GM18507 (cell line): ENCODE results near the gene ITK.
"Not testable (repeated sequence)": the region's sequence is repeated elsewhere in the genome, so short reads cannot be mapped to it uniquely, and the experiment has no call there.

Experiments
- DNase-seq: peaks from one replicate; pipeline ENCODE4 v3.0.0; 2011; ENCODE audit warnings: low read depth; ENCODE audit not compliant: insufficient read length; ENCODE audit errors: extremely low spot score
- FAIRE-seq: peaks from 2 replicates; lab custom pipeline; 2011; peaks lifted over from hg19 to GRCh38; lab: Jason Lieb, UNC

ITK gene

DNA sequence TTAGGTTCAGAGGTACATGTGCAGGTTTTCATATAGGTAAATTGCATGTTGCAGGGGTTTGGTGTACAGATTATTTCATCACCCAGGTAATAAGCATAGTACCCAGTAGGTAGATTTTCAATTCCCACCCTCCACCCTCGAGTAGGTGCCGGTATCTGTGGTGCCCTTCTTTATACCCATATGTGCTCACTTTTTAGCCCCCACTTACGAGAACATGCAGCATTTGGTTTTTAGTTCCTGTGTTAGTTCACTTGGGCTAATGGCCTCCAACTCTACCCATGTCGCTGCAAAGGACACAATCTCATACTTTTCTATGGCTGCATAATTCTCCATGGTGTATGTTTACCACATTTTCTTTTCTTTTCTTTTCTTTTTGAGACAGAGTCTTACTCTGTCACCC lies 21.2 kb downstream of the ITK start:
- FAIRE-seq (no peak), DNase-seq (no peak)

DNA sequence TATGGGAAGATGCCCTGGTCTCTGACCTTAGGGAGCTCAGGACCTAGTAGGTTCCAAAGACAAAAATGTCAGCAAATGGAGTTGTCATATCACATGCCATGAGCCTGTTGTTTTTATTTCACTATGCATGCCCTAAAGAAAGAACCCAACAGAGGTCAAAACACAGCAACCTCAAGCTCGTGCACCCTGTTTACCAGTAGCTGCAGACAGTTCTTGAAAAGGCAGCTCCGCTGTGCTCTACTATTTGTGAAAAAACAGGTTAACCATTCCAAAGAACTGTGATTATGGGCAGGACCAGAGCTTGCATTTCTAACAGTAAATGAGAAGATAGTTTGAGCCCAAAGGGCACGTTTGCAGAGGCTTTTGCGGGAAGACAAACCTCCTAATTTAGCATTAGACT lies 22.8 kb downstream of the ITK start:
- DNase-seq, result no peak
- no peak for FAIRE-seq

DNA sequence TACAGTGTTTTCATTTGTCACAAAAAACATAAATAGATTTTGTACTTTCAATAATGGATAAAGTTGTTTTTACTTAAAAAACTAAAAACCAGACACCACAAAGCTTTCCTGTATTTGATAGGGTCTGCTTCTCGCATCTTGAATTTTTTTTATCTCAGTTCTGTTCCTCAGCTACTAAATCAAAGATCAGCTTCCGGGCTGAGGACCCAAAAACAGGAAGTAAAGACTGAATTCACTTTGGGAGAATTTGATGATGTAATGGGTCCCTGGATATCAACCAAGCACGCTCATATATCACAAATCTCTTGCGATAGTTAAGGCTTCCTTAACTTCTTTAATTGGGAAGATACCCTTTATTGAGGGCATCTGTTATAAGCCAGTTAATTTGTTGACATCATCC lies 24.1 kb downstream of the ITK start:
- DNase-seq (no peak), FAIRE-seq (no peak)

DNA sequence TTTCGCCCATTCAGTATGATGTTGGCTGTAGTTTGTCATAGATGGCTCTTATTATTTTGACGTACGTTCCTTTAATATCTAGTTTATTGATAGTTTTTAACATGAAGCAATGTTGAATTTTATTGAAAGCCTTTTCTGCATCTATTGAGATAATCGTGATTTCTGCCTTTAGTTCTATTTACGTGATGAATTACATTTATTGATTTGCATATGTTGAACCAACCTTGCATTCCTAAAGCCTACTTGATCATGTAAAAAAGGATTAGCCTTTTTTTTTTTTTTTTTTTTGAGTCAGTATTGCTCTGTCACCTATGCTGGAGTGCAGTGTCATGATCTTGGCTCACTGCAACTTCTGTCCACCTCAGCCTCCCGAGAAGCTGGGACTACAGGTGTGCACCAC lies 25.1 kb downstream of the ITK start:
- no peak for DNase-seq
- no peak for FAIRE-seq

DNA sequence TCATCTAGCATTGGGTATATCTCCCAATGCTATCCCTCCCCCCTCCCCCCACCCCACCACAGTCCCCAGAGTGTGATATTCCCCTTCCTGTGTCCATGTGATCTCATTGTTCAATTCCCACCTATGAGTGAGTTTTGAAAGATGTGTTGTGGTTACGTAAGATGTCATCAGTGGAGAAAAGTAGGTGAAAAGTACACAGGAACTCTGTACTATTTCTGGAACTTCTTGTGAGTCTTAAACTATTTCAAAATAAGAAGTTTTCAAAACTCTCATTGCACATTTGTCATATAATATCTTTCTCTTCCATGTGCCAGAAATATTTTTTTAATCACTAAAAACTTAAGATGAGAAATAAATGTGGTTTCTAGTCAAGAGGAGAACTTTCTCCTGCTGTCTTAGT lies 30.0 kb downstream of the ITK start:
- FAIRE-seq, DNase-seq: not testable (repeated sequence)

DNA sequence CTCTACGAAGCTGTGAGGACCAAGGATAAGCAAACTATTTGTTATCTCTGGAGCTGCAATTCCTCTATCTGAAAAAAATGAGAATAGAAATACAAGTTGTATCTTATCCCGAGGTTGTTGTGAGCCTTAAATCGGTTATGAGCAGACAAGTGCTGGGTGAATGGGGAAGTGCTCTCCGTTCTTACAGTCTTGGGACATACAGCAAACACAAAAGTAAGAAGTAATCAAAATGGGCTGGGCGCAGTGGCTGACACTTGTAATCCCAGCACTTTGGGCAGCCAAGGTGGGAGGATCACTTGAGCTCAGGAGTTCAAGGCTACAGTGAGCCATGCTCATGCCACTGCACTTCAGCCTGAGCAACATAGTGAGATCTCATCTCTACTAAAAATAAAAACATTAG lies 31.7 kb downstream of the ITK start:
- DNase-seq (no peak), FAIRE-seq (peak; percentile 31)

DNA sequence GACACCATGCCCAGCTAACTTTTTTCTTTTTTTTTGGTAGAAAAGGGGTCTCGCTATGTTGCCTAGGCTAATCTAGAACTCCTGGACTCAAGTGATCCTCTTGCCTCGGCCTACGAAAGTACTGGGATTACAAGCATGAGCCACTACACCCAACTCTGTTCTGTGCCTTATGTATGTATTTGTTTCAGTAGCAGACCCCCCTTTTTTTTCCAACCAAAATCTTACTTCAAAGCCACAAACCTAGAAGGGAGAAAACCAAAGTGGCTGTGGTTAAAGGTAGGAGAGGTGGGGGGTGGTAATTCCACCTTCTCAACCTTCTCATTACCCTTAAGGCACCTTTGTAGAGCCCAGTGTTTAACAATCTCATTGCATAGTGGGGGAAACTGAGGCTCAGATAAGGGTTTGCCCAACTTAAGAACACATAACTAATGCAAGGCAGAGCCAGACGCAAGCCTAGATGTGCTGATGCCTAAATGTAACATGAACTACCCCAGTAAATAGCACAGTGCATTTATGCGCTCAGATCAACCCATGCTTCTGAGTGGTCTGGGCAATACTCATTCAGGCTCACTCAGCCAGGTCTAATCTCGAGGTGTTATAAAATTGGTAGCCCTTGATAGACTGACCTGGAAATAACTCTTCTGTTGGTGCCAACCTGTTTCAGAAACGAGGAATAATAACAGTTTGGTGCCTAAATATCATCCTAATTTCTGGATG lies 33.0 kb downstream of the ITK start:
- DNase-seq, result no peak
- FAIRE-seq, result peak; percentile 56

DNA sequence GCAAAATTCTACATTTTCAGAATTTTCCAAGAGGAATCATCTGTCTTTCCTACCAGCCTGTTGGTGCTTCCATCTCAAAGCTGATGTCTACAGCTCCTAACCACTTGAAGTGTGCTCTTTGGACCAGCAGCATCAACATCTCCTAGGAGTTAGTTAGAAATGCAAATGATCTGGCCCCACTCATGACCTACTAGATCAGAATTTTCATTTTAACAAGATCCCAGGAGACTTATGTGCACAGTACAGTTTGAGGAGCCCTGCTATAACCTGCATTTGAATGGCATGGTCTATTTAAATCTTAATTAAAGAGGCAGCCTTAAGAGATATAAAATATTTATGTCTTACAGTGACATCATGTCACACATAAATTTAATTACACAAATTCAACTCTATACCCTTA lies 33.8 kb downstream of the ITK start:
- DNase-seq (no peak), FAIRE-seq (peak; percentile 60)

DNA sequence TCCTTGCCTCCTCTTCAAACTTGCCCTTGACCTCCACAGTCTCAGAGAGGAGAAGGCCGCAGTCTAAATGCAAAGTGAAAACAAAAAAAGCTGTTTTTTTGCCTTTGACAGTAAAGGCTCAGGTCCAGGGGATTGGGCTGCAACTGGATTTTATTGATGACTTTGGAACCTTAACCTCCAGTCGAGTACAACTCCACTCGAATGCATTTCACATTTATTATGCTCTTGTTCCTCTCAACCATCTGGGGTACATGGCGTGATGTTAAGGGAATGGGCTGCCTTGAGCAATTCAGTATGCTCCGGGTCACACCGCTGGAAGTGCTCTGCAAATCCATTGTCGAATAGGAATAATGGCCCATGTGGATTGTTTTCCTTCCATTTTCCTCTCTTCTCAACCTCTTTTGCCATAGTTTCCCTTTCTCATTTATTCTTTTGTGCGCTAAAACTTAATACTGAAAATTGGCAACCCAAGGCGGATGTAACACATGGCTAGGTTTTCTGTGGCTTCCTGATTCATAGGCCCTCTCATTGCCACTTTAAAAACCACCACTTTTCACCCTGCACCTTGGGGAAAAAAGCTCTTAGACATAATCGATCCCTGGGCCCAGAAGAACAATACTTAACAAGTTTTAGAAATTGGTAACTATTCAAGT lies 34.3 kb downstream of the ITK start:
- FAIRE-seq (peak; percentile 94), DNase-seq (no peak)

DNA sequence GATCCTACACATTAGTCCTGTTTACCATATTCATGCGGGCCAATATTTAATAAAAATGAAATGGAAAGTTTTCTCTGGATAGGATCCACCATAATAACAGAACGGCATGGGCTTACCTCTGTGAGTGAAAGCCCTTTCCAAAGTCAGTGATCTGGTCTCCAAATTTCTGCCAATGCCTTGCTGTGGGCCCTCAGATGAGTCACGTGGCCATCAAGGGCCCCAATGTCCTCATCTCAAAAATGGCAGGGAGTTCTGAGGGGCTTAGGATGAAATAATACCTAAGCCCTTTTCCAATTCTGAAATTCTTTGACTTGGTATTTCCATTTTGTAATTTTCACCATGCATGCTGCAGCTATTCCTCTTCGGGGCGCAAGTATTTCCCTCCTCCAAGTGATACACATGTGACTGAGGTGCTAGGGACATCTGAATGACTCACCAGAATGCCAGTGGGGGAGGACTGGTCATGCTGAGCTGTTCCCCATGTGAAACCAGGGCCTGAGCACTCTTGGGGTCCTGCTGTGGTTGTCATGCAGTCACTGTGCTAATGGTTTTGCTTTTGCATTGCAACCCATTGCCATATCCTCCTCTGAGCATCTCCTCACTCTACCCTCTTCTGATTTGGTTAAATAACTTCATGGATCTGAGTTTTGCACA lies 35.0 kb downstream of the ITK start:
- DNase-seq, result no peak
- no peak for FAIRE-seq

DNA sequence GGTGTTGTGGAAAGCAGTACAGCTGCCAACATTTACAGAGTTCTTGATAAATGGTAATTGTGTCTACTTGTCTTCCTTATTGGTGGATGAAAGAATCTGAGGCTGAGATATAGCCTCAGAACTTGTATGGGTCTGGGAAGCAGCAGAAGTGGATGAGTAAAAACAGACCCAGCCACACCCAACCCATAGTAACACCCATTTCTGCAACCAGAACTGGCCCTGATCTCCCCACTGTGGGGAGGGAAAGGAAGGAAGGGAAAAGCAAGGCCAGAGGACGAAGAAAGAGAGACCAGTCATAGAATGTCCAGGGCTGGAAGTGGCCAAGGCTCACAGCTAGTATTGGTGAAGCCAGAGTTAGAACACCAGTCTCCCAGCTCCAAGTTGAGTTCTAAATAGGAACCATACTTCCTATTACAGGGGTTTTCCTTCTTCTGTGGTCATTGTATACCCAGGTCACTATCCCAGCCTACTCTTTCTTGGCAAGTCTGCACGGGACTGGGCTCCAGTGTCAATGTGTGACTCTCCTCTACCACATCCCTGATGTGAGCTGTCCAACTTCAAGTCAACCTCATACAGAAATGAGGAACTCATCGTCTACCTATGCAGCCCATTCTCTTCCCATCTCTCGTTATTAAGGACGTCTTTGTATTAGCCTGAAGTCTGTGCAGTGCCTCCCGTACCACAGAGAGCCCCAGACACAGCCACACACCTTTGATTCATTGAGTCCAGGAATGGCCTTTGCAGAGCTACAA lies 35.9 kb downstream of the ITK start:
- FAIRE-seq (peak; percentile 70), DNase-seq (no peak)

DNA sequence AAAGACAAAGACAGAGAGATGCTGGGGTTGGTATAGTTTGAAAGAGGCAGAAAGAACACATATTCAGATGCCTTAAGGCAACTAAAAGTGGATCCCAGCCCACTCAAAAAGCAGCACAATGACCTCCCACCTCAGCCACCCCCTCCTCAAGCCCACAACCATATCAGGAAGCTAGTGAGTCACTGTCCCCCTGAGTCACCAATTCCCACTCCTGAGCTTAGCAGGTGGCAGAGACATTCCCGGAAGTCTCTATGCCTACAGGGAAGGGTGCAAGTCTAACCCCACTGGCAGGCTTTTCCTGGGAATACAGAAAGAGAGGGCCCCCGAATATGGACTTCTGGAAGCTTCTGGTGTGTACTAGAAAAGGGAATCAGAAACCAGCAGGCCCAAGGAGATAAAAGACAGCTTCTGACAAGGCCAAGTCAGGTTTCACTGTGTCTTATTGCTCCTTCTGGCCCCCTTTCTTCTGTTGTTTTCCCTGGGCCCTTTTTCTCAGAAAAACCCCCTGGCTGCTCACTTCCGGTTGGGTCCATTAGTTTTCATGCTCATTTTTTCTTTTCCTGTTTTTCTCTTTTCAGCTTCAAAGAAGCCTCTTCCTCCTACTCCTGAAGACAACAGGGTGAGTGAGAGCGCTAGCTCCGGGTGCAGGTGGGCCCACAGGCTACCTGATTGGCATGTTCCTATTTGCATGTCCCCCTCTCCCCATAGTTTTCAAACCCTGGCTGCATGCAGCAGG lies 36.8 kb downstream of the ITK start:
- peak; percentile 58 for FAIRE-seq

DNA sequence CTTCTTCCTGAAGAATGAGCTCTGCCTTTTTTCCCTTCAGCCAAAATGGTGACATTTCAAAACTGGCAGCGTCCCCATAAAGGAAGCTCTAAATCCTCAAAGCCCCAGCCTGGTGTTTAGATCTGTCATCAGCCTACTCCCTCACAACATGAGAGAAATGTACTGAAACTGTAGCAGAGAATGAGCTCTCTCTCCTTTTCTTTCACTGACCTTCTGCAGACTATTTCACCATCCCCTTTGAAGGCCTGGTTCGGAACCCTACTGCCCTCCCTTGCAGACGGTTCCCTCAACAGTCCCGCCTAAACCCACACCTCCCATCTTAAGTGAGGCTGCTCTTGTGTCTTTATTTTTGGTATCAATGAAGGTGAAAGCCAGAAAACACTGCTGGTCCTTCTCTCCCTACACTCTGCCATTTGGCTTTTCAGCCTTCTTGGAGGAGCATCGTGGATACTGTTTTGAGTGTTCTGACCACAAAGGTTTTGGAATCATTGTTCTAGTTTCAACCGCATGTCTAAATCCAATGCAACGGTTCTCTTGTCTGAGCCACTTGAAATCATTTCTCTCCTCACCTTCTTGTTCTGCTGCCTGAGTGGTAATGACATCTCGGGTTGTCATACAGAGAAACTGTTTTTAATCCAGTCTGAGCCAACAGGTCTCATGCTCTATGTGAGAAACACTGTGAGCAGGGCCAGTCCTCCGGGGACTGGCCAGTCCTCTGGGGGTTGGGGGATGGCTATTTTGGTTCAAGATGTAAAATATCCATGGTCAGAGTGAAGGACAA lies 39.0 kb downstream of the ITK start:
- FAIRE-seq (peak; percentile 88), DNase-seq (no peak)

More for the DNA sequence above, 36.8 kb downstream of the ITK start:
- DNase-seq, result no peak

DNA sequence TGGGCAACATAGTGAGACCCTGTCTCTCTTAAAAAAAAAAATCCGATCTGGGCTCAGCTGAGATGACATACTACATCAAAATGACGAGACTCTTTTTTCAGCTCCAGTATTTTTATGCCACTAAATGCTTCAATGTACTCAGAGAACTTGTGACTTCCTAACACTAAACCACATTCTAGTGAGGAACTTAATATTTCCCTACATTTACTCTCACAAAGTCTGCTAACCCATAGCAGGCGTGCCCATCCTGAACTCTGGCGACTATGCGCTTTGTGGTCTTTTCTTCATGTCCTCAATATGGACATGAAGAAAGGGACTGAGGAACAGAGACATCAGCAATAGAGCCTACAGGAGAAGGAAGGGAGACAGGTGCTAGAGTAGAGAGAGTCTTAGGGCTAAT lies 41.3 kb downstream of the ITK start:
- DNase-seq (no peak), FAIRE-seq (peak; percentile 18)

DNA sequence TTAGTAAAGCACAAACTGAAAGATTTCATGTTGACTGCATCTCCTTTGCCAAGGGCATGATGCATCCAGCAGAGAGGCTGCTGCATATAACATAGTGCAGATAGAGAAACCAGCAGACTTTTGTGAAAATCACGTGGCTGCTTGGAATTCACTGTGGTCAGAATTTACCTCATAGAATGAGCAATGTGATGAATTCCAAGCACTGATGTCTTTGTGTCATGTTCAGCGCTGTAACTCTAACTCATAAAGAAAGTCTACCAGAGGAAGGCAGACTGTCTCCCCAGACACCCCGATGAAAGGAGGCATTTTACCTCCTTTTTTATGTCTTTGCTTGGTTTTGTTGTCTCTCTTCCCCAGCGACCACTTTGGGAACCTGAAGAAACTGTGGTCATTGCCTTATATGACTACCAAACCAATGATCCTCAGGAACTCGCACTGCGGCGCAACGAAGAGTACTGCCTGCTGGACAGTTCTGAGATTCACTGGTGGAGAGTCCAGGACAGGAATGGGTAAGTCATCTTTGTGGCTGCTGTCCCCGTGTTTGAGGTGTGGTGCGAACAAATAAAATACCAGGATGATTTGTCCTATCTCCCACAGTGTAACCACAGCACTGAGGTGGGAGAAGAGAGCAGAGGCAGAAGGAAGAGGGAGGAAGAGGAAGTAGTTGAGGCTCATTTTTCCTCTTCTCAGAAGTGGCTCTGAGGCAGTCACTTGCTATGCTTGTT lies 42.0 kb downstream of the ITK start:
- DNase-seq, result no peak

DNA sequence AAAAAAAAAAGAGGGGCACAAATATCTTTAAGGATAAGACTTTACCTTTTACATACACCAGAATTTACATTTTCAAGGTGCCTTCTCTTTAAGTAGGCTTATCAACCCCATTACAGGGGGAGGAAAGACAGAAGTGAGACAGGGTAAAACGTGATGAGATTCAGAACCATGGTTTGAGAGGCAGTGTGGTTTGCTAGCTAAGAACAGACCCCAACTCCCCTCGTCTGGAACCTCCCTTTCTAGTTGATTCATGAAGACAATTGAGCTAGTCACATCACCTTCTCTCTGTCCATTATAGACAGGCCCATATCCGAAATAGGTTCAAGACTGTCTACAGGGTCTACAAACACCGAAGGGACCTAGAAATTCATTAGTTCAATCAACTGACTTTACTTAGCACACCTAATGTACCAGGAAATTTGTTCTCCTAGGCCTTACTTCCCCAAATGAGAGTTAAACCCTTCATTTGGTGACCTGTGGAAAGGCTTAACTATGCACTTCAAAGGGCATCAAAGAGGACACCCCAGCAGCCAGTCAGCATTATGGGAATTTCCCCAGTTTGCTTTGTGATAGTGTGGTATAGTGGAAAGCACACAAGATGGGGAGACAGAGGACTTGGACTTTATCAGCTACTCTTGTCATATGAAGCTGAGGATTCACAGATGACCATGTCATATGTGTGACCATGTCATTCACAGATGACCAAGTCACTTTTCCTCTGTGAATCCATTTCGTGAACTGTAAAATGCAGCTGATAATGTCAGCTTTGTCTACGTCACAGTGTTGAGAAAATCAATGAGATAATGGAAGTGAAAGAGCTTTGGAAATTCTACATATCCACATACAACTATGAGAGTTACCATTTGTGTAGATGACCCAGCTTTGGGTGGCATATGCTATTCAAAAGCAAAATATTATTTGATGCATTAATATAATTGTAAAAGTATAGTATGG lies 45.1 kb downstream of the ITK start:
- DNase-seq, result no peak
- FAIRE-seq, result no peak

More for the DNA sequence above, 42.0 kb downstream of the ITK start:
- peak; percentile 72 for FAIRE-seq

DNA sequence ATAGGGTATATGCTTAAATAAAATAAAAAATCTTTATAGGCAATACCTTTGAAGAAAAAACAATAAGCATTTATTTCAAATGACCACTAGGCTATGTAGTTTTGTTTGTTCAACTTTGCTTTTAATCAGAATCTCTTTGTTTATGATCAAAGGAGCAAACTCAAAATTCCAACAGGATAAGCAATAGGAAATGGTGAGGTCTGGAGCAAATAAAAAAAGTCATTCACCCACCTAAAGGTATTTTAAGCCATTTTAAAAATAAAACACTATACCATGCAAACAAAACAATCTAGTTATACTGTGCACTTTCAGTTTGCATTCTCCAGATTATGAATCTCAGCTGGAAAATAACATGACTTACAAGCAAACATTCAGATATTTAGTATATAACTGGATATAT lies 50.0 kb downstream of the ITK start:
- no peak for FAIRE-seq

More for the DNA sequence above, 50.0 kb downstream of the ITK start:
- DNase-seq, result no peak
